ENCODE results near the gene WDTC1.

The WDTC1 gene

GRCh38 chr1:27301582-27302199 lies 67.3 kb downstream of the WDTC1 start:
- no peak for DNase-seq (ENCODE audit: low read depth)

GRCh38 chr1:27302612-27303011 lies 68.2 kb downstream of the WDTC1 start:
- DNase-seq (ENCODE audit: low read depth), result no peak

- DNase-seq (ENCODE audit: low read depth), result no peak
Measured at GRCh38 chr1:27303509-27303908, 69.1 kb downstream of the WDTC1 start.

- DNase-seq (ENCODE audit: low read depth), result no peak
Measured at GRCh38 chr1:27306071-27306470, 71.6 kb downstream of the WDTC1 start.

GRCh38 chr1:27306892-27307761 lies 72.7 kb downstream of the WDTC1 start:
- no peak for DNase-seq (ENCODE audit: low read depth)

GRCh38 chr1:27307874-27308598 lies 73.6 kb downstream of the WDTC1 start:
- DNase-seq (ENCODE audit: low read depth), result no peak

- no peak for DNase-seq (ENCODE audit: low read depth)
Measured at GRCh38 chr1:27314169-27314568, 79.7 kb downstream of the WDTC1 start.

GRCh38 chr1:27314737-27315136 lies 80.3 kb downstream of the WDTC1 start:
- DNase-seq (ENCODE audit: low read depth), result no peak

- DNase-seq (ENCODE audit: low read depth), result no peak
Measured at GRCh38 chr1:27316860-27317259, 82.4 kb downstream of the WDTC1 start.

- no peak for DNase-seq (ENCODE audit: low read depth)
Measured at GRCh38 chr1:27318136-27318535, 83.7 kb downstream of the WDTC1 start.

- no peak for DNase-seq (ENCODE audit: low read depth)
Measured at GRCh38 chr1:27318596-27318995, 84.2 kb downstream of the WDTC1 start.

- DNase-seq (ENCODE audit: low read depth), result peak; percentile 96
Measured at GRCh38 chr1:27321813-27322568, 87.6 kb downstream of the WDTC1 start, which contains the start of gene TMEM222. TSS of gene TMEM222 (plus strand) at chr1:27322163. CDS start at chr1:27322198, 35 bp downstream.

GRCh38 chr1:27322569-27323240 lies 88.3 kb downstream of the WDTC1 start:
- no peak for DNase-seq (ENCODE audit: low read depth)

- no peak for DNase-seq (ENCODE audit: low read depth)
Measured at GRCh38 chr1:27325286-27325685, 90.9 kb downstream of the WDTC1 start.

- DNase-seq (ENCODE audit: low read depth), result no peak
Measured at GRCh38 chr1:27327964-27328363, 93.5 kb downstream of the WDTC1 start.

- no peak for DNase-seq (ENCODE audit: low read depth)
Measured at GRCh38 chr1:27330786-27331185, 96.4 kb downstream of the WDTC1 start.

- DNase-seq (ENCODE audit: low read depth), result no peak
Measured at GRCh38 chr1:27331426-27331825, 97.0 kb downstream of the WDTC1 start.

- DNase-seq (ENCODE audit: low read depth), result no peak
Measured at GRCh38 chr1:27331922-27332321, 97.5 kb downstream of the WDTC1 start.

- DNase-seq (ENCODE audit: low read depth), result peak; percentile 31
Measured at GRCh38 chr1:27332536-27333281, 98.3 kb downstream of the WDTC1 start.

- DNase-seq (ENCODE audit: low read depth), result no peak
Measured at GRCh38 chr1:27333717-27334279, 99.4 kb downstream of the WDTC1 start.

Data from stimulated activated CD8-positive, alpha-beta memory T cell treated with anti-CD3 and anti-CD28 coated beads, Interleukin-4, amount 100 ng/mL, for 24 hours (primary cell).